Fibroblast of lung (primary cell): ENCODE data around the gene FANK1. TPM values are rescaled to one million over a fixed set of nuclear protein-coding genes. Genes with fewer than 3 reads are reported as not detected.

Experiments
- DNase-seq, 2 donors: peaks; one replicate each; pipeline versions ENCODE4 v3.0.0 to v3.0.0-alpha.2; 2010; ENCODE audit warnings: low read depth in 2 of 2
- H2AFZ ChIP-seq: 2 replicates; pipeline ENCODE4 v1.5.1; 2012; ENCODE audit warnings: low read length, control low read depth, inconsistent platforms
- H3K27ac ChIP-seq: 2 replicates; pipeline ENCODE4 v1.5.1; 2011; ENCODE audit warnings: low read length, control low read depth; ENCODE audit not compliant: insufficient read depth
- H3K27me3 ChIP-seq: 2 replicates; pipeline ENCODE4 v1.5.1; 2011; ENCODE audit warnings: mild to moderate bottlenecking, low read length; ENCODE audit not compliant: control insufficient read depth, insufficient read depth
- H3K36me3 ChIP-seq: 2 replicates; pipeline ENCODE4 v1.5.1; 2011; ENCODE audit warnings: low read length; ENCODE audit not compliant: control insufficient read depth, insufficient read depth
- H3K4me1 ChIP-seq: 2 replicates; pipeline ENCODE4 v1.5.1; 2011; ENCODE audit warnings: low read length; ENCODE audit not compliant: control insufficient read depth, insufficient read depth; ENCODE audit errors: extremely low read depth
- H3K4me2 ChIP-seq: 2 replicates; pipeline ENCODE4 v1.5.1; 2011; ENCODE audit warnings: low read length, control low read depth; ENCODE audit not compliant: insufficient read depth; ENCODE audit errors: extremely low read depth
- H3K4me3 ChIP-seq, 4 experiments: fragments of 200-600 bp in 1 of 4; sonication (generic) in 1 of 4; replicated peaks in 1 of 4; 2 replicates each; pipeline ENCODE4 v1.5.1; 2011 to 2016; ENCODE audit warnings: low read length in 4 of 4, low read depth in 3 of 4, mild to moderate bottlenecking in 3 of 4, control low read depth in 2 of 4, inconsistent platforms in 1 of 4, mixed read lengths in 1 of 4; ENCODE audit not compliant: insufficient read depth in 1 of 4; ENCODE audit errors: control extremely low read depth in 1 of 4
- H3K79me2 ChIP-seq: 2 replicates; pipeline ENCODE4 v1.5.1; 2012; ENCODE audit warnings: mild to moderate bottlenecking, low read length, inconsistent platforms; ENCODE audit not compliant: control insufficient read depth, insufficient read depth
- H3K9ac ChIP-seq: 2 replicates; pipeline ENCODE4 v1.5.1; 2011; ENCODE audit warnings: mild to moderate bottlenecking, low read length, control low read depth; ENCODE audit not compliant: insufficient read depth
- H3K9me3 ChIP-seq: 2 replicates; pipeline ENCODE4 v1.5.1; 2012; ENCODE audit warnings: low read depth, low read length; ENCODE audit not compliant: control insufficient read depth, insufficient read depth
- H4K20me1 ChIP-seq: 2 replicates; pipeline ENCODE4 v1.5.1; 2011; ENCODE audit warnings: low read length; ENCODE audit not compliant: control insufficient read depth, insufficient read depth; ENCODE audit errors: extremely low read depth
- CTCF ChIP-seq, 2 donors: IDR thresholded peaks in 1 of 2; conservative IDR thresholded peaks in 1 of 2; 1 replicate in 1 of 2; 2 replicates in 1 of 2; pipeline ENCODE4 v1.5.1; 2011 to 2012; ENCODE audit warnings: low read length in 2 of 2, control low read depth in 1 of 2, inconsistent platforms in 1 of 2, low read depth in 1 of 2, mild to moderate bottlenecking in 1 of 2
- EZH2 ChIP-seq: IDR thresholded peaks from 2 replicates; pipeline ENCODE4 v1.5.1; 2012; ENCODE audit warnings: low read length, control low read depth, mild to moderate bottlenecking; ENCODE audit errors: missing control alignments
- polyA plus RNA-seq, 2 donors: library from polyadenylated mRNA; depleted of rRNA in 1 of 2; stranded (reverse) in 1 of 2; unstranded in 1 of 2; fragments of >200 nt; gene quantifications; 2 replicates each; pipeline ENCODE4 v1.2.1, GENCODE V29; 2011 to 2012; ENCODE audit warnings: missing spikeins in 1 of 2
- total RNA-seq: library from RNA; depleted of rRNA; stranded (reverse); fragments of >200 nt; gene quantifications from 2 replicates; pipeline ENCODE4 v1.2.1, GENCODE V29; 2014

The FANK1 gene
- total and polyA plus RNA-seq, 2 donors (not counting 1 experiment from before 2014, with no cell fraction given): 0.83 to 4.4 TPM

GRCh38 chr10:126009650-126010049 is 113.3 kb downstream of the FANK1 start:
- Histone ChIP-seq H3K4me2 (no peak overlapping the region), H4K20me1 (no peaks in the 10 kb centered on the region), H3K9ac (no peak overlapping the region), H3K27ac (no peak overlapping the region), H3K27me3 (peaks cover 2% of the 10 kb centered on the region), H3K4me1 (peaks cover 11% of the 10 kb centered on the region), H3K79me2 (no peaks in the 10 kb centered on the region), H3K36me3 (no peaks in the 10 kb centered on the region), H3K4me3 (no peak overlapping the region), H2AFZ (no peak overlapping the region), H3K9me3 (no peaks in the 10 kb centered on the region)
- DNase-seq: no peak
- TF ChIP-seq EZH2 (no peak), CTCF (conservative IDR thresholded peaks at IDR 0.05 in 1 of 2, IDR thresholded peaks at IDR 0.05 in 1 of 2; ENCODE audit: low read depth in 1 of 2, low read length in 2 of 2) (no peak)

GRCh38 chr10:126011995-126012394 is 115.6 kb downstream of the FANK1 start:
- Histone ChIP-seq H3K36me3 (no peaks in the 10 kb centered on the region), H3K4me3 (no peak overlapping the region), H3K27me3 (peaks cover 2% of the 10 kb centered on the region), H3K9ac (no peak overlapping the region), H3K9me3 (no peaks in the 10 kb centered on the region), H2AFZ (no peak overlapping the region), H3K4me1 (peaks cover 11% of the 10 kb centered on the region), H3K79me2 (no peaks in the 10 kb centered on the region), H3K4me2 (no peak overlapping the region), H3K27ac (no peak overlapping the region), H4K20me1 (no peaks in the 10 kb centered on the region)
- TF ChIP-seq CTCF (conservative IDR thresholded peaks at IDR 0.05 in 1 of 2, IDR thresholded peaks at IDR 0.05 in 1 of 2; ENCODE audit: low read depth in 1 of 2, low read length in 2 of 2): no peak
- TF ChIP-seq EZH2: no peak
- DNase-seq: no peak

- H2AFZ ChIP-seq: no peak overlapping the region
- H3K27ac ChIP-seq: no peak overlapping the region
- no peaks in the 10 kb centered on the region for H4K20me1 ChIP-seq
- H3K36me3 ChIP-seq: no peaks in the 10 kb centered on the region
- peaks cover 2% of the 10 kb centered on the region for H3K27me3 ChIP-seq
- TF ChIP-seq CTCF (conservative IDR thresholded peaks at IDR 0.05 in 1 of 2, IDR thresholded peaks at IDR 0.05 in 1 of 2; ENCODE audit: low read depth in 1 of 2, low read length in 2 of 2): no peak
- TF ChIP-seq EZH2: no peak
- H3K4me2 ChIP-seq: no peak overlapping the region
- H3K79me2 ChIP-seq: no peaks in the 10 kb centered on the region
- peak in 1 of 2 donors; percentile 53 for DNase-seq
- H3K9ac ChIP-seq: no peak overlapping the region
- no peak overlapping the region for H3K4me3 ChIP-seq
- peaks cover 11% of the 10 kb centered on the region for H3K4me1 ChIP-seq
- no peaks in the 10 kb centered on the region for H3K9me3 ChIP-seq
Observed at GRCh38 chr10:126012485-126012884, 116.1 kb downstream of the FANK1 start.
